HG02884 (cell line): ENCODE results near the gene TRIP12.
"Not testable (repeated sequence)": the region's sequence is repeated elsewhere in the genome, so short reads cannot be mapped to it uniquely, and the experiment has no call there.

ENCODE experiments used
- ATAC-seq: cut with Tn5 transposase; IDR thresholded peaks from one replicate; pipeline ENCODE4 v1.9.1; 2021; ENCODE audit warnings: mild to moderate bottlenecking, moderate library complexity; ENCODE audit not compliant: unreplicated experiment

TRIP12 gene

DNA sequence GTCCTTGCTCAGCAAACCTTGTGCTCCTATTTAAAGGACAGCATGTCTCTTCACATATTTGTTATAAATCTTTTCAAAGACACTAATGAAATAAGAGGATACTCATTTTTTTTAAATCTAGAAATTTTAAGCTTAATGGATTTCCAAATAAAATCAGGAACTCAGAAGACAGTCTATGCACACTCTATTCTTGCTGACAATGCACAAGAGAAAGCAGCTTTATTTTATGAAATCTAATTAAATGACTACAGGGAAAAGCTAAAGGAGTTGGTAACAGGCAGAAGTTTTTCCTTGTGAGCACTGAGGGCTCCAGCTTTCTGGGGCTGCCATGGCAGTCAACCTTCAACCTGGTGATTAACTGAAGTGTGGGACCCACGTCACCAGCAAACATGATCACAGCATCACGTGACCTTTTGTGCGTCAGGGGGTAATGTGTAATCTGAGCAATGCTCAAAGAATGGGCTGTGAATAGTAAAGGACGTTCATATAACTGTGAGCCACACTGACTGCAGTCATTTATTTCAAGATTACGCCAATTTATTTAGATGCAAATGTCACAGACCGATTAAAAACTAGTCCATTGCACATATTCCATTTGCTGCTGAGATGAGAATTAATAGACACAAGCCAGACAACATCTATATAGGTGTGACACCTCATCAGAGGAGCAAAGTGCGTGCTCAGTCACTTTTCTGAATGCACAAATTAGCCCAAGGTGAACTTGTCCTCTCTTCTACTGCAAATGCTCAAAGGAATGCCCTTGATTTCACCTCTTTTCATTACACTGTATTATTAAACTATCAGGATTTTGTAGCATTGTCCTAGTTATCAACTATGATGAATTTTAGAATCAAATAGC, 195.9 kb downstream of the TRIP12 start:
- no peak for ATAC-seq

DNA sequence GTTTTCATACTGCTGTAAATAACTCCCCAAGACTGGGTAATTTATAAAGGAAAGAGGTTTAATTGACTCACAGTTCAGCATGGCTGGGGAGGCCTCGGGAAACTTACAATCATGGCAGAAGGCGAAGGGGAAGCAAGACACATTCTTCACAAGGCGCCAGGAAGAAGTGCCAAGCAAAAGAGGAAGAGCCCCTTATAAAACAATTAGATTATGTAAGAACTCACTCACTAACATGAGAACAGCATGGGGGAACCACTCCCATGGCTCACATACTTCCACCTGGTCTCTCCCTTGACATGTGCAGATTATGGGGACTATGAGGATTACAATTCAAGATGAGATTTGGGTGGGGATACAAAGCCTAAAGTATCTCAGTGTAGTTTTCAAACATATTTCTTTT, 198.6 kb downstream of the TRIP12 start:
- ATAC-seq: not testable (repeated sequence)

DNA sequence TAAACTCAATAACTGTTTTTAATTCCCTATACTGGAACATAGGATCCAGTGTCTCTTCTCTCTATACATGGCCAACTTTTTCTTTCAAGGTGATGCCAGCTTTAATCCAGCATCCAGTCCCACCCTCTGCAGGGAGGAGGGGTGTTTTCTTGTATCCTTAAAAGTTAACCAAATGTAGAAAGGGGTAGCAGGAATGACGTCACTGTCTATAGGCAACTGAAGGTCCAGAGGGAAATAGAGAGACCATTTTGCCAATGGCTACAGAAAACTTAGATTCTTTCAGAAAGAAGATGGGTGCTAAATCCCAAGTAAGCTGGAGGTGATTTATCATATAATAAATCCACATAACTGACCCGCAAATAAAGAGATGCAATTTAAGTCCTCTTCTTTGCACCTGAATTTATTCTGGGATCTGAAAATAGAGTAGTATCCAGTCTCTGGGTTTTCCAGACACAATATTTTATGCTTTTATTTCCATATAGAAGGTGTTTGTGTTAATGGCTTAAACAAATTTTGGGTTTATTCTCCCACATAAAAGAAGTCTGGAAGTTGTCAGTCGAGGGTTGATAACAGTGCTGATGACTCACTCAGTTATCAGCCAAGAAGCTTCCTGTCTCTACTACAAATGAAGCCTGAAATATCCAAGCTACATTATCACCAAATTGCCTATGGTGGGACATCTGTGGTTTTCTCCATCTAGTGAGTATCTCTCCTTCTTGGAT, 201.7 kb downstream of the TRIP12 start:
- no peak for ATAC-seq

DNA sequence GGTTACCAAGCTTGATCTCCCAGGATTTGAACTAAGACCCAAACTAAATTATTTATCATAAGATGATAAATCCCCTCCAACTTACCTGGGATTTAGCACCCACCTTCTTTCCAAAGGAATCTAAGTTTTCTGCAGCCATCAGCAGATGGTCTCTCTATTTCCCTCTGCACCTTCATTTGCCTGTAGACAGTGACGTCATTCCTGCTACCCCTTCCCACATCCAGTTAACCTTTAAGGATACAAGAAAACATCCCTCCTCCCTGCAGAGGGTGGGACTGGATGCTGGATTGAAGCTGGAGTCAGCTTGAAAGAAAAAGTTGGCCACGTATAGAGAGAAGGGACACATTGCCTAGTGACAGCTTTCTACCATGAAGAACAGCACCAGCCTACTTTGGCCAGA, 203.8 kb downstream of the TRIP12 start:
- no peak for ATAC-seq

DNA sequence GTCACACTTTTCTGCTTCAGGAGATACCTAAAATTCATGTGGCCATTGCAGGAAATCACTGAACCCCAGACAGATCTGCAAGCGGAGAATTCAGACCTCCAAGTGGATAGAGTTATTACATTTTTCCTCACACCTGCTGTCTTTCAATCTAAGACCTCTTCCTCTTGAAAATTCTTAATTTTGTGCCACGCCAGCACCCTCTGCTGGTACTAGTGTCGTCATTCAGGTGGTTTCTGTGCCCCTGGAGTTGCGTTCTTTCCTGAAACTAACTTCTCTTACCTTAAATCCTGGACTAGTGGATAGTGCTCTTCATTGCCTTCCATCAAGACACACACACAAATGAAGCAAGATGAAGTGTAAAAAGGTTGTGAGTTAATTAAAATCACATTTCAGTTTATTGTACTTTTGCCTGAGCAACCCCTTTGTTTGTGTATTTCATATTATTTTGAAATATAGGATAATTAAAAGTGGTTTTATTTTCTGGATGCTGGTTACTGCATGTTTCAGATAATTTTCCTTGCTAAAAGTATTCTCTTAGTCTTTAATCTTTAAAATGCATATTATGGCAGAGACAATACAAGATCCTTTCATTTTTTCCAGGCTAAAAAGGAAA, 205.8 kb downstream of the TRIP12 start:
- no peak for ATAC-seq

DNA sequence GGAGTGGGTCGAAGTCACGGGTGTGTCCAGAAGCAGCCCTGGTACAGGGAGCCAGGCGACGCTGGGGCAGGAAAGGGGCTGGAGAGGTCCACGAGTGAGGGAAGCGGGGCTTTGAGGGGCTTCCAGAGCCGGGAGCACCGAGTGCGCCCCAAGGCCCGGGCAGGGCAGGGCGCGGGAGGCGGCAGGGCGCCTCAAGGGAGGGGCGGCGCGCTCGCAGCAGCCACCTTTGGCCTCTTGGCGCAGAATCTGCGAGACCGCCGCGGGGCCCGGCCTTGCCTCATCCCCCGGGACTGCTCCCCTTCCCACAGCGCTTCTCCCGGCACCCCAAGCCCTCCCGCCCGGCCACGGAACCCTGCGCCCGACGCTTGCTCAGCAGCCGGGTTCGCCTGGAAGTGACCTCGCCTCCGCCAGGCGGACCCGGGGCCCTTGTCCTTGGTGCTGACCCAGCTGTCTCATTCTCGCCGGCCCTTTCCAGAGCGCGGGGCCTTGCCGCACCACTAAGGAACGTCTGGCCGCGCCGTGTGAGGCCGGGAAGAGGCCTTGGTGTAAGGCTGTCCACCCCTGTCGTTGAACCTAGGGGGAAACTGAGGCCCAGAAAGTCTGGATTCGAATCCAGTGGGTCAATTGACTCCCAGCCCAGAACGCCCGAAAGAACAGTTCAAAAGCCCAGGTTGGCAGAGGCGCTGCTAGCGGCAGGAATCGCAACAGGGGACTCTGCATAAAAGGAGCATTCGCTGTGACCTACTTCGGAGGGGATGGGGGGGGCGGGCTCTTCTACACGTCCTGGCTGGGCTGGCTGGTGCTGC, 206.9 kb downstream of the TRIP12 start:
- peak; percentile 38 for ATAC-seq

DNA sequence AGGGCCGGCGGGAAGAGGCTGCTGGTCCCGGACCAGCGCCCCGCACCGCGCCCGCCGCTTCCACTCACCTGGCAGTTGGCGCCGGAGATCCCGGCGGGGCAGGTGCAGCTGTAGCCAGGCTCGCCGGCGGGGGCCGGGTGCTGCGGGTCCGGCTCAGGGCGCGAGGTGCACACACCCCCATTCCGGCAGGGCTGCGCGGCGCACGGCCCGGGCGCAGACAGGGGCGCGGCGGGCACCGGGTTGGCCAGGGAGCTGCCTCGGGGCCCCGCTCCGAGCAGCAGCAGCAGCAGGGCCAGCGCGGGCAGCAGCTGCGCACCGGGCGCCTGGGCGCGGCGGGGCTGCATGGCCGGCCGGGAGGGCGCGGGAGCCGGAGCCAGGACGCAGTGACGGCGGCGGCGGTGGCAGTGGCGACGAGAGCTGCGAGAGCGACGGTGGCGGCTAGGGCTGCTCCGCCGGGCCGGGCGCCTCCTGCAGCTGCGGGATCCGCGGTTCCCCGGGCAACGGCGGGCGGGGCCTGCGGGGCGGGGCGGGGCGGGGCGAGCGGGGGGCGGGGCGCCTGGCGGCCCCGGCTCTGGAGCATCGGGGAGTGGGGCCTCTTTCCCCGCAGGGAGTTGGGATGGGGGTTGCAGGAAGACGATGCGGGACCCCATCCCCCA, 207.6 kb downstream of the TRIP12 start, which contains the start of gene DNER:
DNER (minus strand) TSS at position 476 of the 656 bp plus-strand sequence; CDS start at position 344, 132 bp downstream.
- ATAC-seq: peak; percentile 77
